Measurements from ENCODE around the gene HMCN1. TPM values are rescaled to one million over a fixed set of nuclear protein-coding genes. Genes with fewer than 3 reads are reported as not detected.

Gene HMCN1
- total RNA-seq, 1 donor from 2014 or later, result 3.4 TPM

DNA sequence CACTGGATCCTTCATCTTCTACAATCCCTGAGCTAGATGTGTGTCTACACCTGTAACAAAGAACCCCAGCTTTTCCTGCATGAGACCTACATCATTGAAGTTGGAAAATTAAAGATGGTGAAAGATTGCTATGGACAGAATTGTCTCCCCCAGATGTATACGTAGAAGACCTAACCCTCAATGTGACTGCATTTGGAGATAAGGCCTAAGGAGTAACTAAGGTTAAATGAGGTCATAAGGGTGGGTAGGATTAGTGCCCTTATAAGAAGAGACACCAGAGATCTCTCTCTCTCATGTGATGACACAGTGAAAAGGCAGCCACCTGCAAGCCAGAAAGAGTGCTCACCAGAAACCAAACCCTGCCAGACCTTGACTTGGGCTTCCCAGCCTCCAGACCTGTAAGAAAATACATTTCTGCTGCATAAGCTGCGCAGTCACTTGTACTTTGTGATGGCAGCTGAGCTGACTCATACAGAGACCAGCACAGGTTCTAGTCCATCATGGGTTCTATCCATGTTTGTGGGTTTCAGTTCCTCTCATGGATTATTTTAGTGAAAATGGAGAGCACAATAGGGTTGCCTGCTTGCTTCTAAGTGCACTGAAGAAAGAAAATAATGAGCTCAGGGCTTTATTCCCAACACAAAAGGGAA is 460.0 kb downstream of the HMCN1 start:
- H3K9me3 Mint-ChIP-seq (ENCODE audit: low read depth), result peaks cover 3% of the 10 kb centered on the region
- H3K27ac Mint-ChIP-seq, result no peak overlapping the region
- no peak for TF ChIP-seq CTCF (IDR thresholded peaks at IDR 0.05; ENCODE audit: unreplicated experiment)
- no peaks in the 10 kb centered on the region for H3K36me3 Mint-ChIP-seq (ENCODE audit: insufficient read depth)
- peaks cover 1% of the 10 kb centered on the region for H3K4me1 Mint-ChIP-seq (ENCODE audit: low read depth)
- H3K27me3 Mint-ChIP-seq, result no peaks in the 10 kb centered on the region
- no peak for DNase-seq (ENCODE audit: low spot score, unreplicated experiment)
- no peak overlapping the region for H3K4me3 Mint-ChIP-seq (ENCODE audit: low read depth)

DNA sequence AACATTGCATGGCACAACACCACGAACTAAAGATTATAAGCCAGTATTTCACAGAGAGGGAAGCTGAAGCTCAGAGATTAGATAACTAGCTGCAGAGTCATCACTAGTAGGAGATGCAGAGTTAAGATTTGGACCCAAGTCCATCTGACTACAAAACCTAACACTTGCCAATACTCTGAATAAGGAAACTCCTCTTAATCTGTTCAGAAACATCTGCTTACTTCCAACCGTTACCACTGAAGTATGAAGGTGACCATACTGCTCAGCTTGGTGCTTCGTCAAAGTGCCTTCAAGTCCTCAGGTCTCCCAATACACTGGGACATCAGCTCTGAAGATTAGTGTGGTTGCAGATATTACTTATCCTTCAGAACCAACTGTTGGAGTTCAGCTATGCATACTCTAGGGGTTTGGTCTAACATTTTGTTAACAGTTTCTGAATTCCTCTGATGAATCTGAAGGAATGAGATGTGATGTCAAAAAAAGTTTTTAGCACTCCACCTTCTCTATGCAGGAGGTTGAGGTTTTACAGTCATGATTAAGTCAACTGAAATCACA is 461.3 kb downstream of the HMCN1 start:
- Mint-ChIP-seq H3K4me3 (ENCODE audit: low read depth) (no peak overlapping the region), H3K27me3 (no peaks in the 10 kb centered on the region), H3K36me3 (ENCODE audit: insufficient read depth) (no peaks in the 10 kb centered on the region), H3K27ac (no peak overlapping the region), H3K4me1 (ENCODE audit: low read depth) (peaks cover 1% of the 10 kb centered on the region), H3K9me3 (ENCODE audit: low read depth) (peaks cover 6% of the 10 kb centered on the region)
- no peak for TF ChIP-seq CTCF (IDR thresholded peaks at IDR 0.05; ENCODE audit: unreplicated experiment)
- DNase-seq (ENCODE audit: low spot score, unreplicated experiment), result no peak

DNA sequence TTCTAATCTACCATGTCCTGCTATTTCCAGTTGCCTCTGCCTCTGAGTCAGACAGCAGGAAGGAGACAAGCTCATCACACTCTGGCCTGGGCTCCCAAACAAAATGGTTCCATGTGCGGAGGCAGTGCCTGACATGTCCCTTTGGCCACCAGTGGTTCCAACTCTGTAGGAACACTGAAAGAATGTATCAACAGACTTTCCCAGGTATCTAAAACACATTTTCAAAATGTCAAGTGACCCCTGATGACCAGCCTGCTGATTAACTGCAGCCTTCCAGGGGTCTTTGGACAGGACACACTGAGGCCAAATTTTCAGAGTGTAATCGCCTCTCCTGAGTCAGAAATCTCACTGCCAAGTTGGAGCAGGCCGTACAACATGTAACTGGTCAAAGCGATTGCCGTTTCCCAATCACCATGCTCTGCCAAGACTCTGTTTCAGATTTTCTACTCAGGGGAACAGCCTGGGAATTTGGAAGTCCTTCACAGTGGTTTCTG is 468.1 kb downstream of the HMCN1 start:
- Mint-ChIP-seq H3K27me3 (no peaks in the 10 kb centered on the region), H3K27ac (no peak overlapping the region), H3K36me3 (ENCODE audit: insufficient read depth) (no peaks in the 10 kb centered on the region), H3K9me3 (ENCODE audit: low read depth) (peaks cover 3% of the 10 kb centered on the region), H3K4me1 (ENCODE audit: low read depth) (peaks cover 6% of the 10 kb centered on the region), H3K4me3 (ENCODE audit: low read depth) (no peak overlapping the region)
- TF ChIP-seq CTCF (IDR thresholded peaks at IDR 0.05; ENCODE audit: unreplicated experiment), result no peak
- no peak for DNase-seq (ENCODE audit: low spot score, unreplicated experiment)

DNA sequence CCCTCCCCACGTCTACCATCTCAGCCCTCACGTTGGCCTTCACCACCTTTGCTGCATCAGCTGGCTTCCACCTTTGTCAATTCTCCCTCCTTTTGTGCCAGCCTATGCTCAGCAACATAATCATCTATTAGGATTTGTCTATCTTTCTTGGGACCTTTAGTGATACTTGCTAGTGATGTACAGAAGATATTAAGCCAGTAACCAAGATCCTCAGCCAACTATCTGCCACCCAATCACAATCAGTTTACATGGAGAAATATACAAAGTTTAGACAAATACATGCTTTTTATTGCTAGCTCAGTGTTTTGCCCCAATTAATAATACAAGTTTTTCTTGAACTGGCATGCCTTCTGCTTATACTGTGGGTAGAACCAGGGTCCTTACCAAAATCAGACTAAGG is 468.6 kb downstream of the HMCN1 start:
- TF ChIP-seq CTCF (IDR thresholded peaks at IDR 0.05; ENCODE audit: unreplicated experiment), result no peak
- Mint-ChIP-seq H3K9me3 (ENCODE audit: low read depth) (peaks cover 3% of the 10 kb centered on the region), H3K27me3 (no peaks in the 10 kb centered on the region), H3K4me1 (ENCODE audit: low read depth) (peaks cover 6% of the 10 kb centered on the region), H3K27ac (no peak overlapping the region), H3K4me3 (ENCODE audit: low read depth) (no peak overlapping the region), H3K36me3 (ENCODE audit: insufficient read depth) (no peaks in the 10 kb centered on the region)
- DNase-seq (ENCODE audit: low spot score, unreplicated experiment), result no peak

DNA sequence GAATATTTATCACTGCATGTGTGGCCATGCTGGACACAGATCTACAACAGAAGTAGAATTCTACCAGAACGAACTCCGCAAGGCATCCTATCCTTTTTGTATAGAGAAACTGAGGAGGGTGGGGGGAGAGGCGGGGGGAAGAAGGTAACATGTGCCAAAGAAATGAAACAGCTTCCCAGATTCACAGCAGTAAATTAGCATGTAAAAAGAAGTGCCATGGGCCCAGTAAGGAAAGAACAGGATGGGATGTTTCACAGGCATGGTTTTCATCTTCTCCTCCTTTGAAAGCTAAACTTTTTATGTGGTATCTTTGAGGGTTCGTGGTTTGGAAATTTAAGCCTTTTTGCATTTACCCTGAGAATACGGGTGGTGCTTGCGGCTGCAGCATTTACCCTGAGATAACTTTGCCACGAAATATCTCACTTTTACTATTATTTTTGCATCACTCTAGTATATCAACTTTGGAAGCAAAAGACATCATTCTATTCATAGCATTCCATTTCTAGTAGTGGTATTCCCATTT is 471.9 kb downstream of the HMCN1 start:
- no peak for DNase-seq (ENCODE audit: low spot score, unreplicated experiment)
- Mint-ChIP-seq H3K27ac (no peak overlapping the region), H3K9me3 (ENCODE audit: low read depth) (no peaks in the 10 kb centered on the region), H3K4me3 (ENCODE audit: low read depth) (no peak overlapping the region), H3K36me3 (ENCODE audit: insufficient read depth) (no peaks in the 10 kb centered on the region), H3K27me3 (no peaks in the 10 kb centered on the region), H3K4me1 (ENCODE audit: low read depth) (peaks cover 6% of the 10 kb centered on the region)
- TF ChIP-seq CTCF (IDR thresholded peaks at IDR 0.05; ENCODE audit: unreplicated experiment), result no peak

Data from progenitor cell of endocrine pancreas (in vitro differentiated cells).